Activated naive CD8-positive, alpha-beta T cell treated with anti-CD3 and anti-CD28 coated beads, Interleukin-2, amount 50 U/mL, for 16 hours (primary cell): ENCODE measurements around the gene AGXT.

ENCODE experiments used
- DNase-seq: peaks from one replicate; pipeline ENCODE4 v3.0.0-alpha.2; 2020; ENCODE audit warnings: low read depth, low spot score

The AGXT gene

GRCh38 chr2:240898108-240898730 lies 29.6 kb downstream of the AGXT start:
- no peak for DNase-seq

- no peak for DNase-seq
Observed at GRCh38 chr2:240898731-240899467, 30.3 kb downstream of the AGXT start.

- no peak for DNase-seq
Observed at GRCh38 chr2:240899468-240899865, 30.8 kb downstream of the AGXT start.

GRCh38 chr2:240900141-240900860 lies 31.7 kb downstream of the AGXT start:
- no peak for DNase-seq

- no peak for DNase-seq
Observed at GRCh38 chr2:240901986-240902614, 33.5 kb downstream of the AGXT start.

- no peak for DNase-seq
Observed at GRCh38 chr2:240902615-240903041, 34.0 kb downstream of the AGXT start.

- DNase-seq, result no peak
Observed at GRCh38 chr2:240903191-240904060, 34.8 kb downstream of the AGXT start.

GRCh38 chr2:240904216-240905175 lies 35.9 kb downstream of the AGXT start:
- DNase-seq, result no peak

- no peak for DNase-seq
Observed at GRCh38 chr2:240905176-240905781, 36.7 kb downstream of the AGXT start.

GRCh38 chr2:240906141-240906910 lies 37.7 kb downstream of the AGXT start, which contains the start of gene CROCC2:
Gene CROCC2 (plus strand): TSS chr2:240906336. CDS start chr2:240906514, 178 bp downstream.
- DNase-seq, result no peak

- no peak for DNase-seq
Observed at GRCh38 chr2:240906911-240907590, 38.4 kb downstream of the AGXT start.

- no peak for DNase-seq
Observed at GRCh38 chr2:240909216-240909974, 40.8 kb downstream of the AGXT start.

GRCh38 chr2:240911641-240912265 lies 43.1 kb downstream of the AGXT start:
- no peak for DNase-seq

- DNase-seq, result no peak
Observed at GRCh38 chr2:240912878-240913809, 44.5 kb downstream of the AGXT start.

GRCh38 chr2:240913810-240914644 lies 45.4 kb downstream of the AGXT start:
- peak; percentile 43 for DNase-seq
